ENCODE results near the gene MYO19. TPM values are rescaled to one million over a fixed set of nuclear protein-coding genes. Genes with fewer than 3 reads are reported as not detected.
A peak's percentile ranks its signal among the peaks of the same experiment; 100 is the strongest.
"Not testable (repeated sequence)": the region's sequence is repeated elsewhere in the genome, so short reads cannot be mapped to it uniquely, and the experiment has no call there.

The MYO19 gene
- total RNA-seq, 2 donors from 2014 or later: 18.0 to 29.1 TPM

GRCh38 chr17:36505171-36505570 lies 29.5 kb downstream of the MYO19 start:
- ATAC-seq (no peak), DNase-seq (no peak)
- intact Hi-C loops (cut with DNase I): no loop called here

- intact Hi-C loops (cut with DNase I): no loop called here
- ATAC-seq (no peak), DNase-seq (no peak)
Observed at GRCh38 chr17:36504156-36504545, 30.5 kb downstream of the MYO19 start.

- no peak for DNase-seq
- intact Hi-C loops (cut with DNase I): no loop called here
- ATAC-seq: peak in 1 of 2 donors; percentile 77
Observed at GRCh38 chr17:36503456-36504155, 31.1 kb downstream of the MYO19 start.

GRCh38 chr17:36501963-36502362 lies 32.7 kb downstream of the MYO19 start:
- ATAC-seq (no peak), DNase-seq (no peak)
- intact Hi-C loops (cut with DNase I): no loop called here

- intact Hi-C loops (cut with DNase I): no loop called here
- DNase-seq: no peak
- no peak for ATAC-seq
Observed at GRCh38 chr17:36501351-36501750, 33.3 kb downstream of the MYO19 start.

GRCh38 chr17:36500745-36501225 lies 33.9 kb downstream of the MYO19 start:
- no peak for DNase-seq
- intact Hi-C loops (cut with DNase I): no loop called here
- ATAC-seq: no peak

- ATAC-seq (no peak), DNase-seq (no peak)
Observed at GRCh38 chr17:36498560-36499300, 35.9 kb downstream of the MYO19 start.

GRCh38 chr17:36498155-36498554 lies 36.5 kb downstream of the MYO19 start:
- ATAC-seq (peak in 1 of 2 donors; percentile 17), DNase-seq (no peak)
- intact Hi-C loops (cut with DNase I): no loop called here

More at GRCh38 chr17:36498560-36499300, 35.9 kb downstream of the MYO19 start:
- intact Hi-C loops (cut with DNase I): no loop called here

- DNase-seq: no peak
- intact Hi-C loops (cut with DNase I): no loop called here
- ATAC-seq: peak in 1 of 2 donors; percentile 79
Observed at GRCh38 chr17:36496018-36496789, 38.5 kb downstream of the MYO19 start.

- intact Hi-C loops (cut with DNase I): no loop called here
- DNase-seq (no peak), ATAC-seq (no peak)
Observed at GRCh38 chr17:36495076-36495578, 39.5 kb downstream of the MYO19 start.

- ATAC-seq: no peak
- intact Hi-C loops (cut with DNase I): no loop called here
Observed at GRCh38 chr17:36494674-36495073, 40.0 kb downstream of the MYO19 start.

GRCh38 chr17:36493956-36494355 lies 40.7 kb downstream of the MYO19 start:
- intact Hi-C loops (cut with DNase I): no loop called here
- no peak for DNase-seq
- ATAC-seq: no peak

More at GRCh38 chr17:36494674-36495073, 40.0 kb downstream of the MYO19 start:
- no peak for DNase-seq

- ATAC-seq (peak; percentile 91 to 94), DNase-seq (peak; percentile 93)
- intact Hi-C loops (cut with DNase I): no loop called here
Observed at GRCh38 chr17:36486204-36487194, 48.2 kb downstream of the MYO19 start, which contains the start of gene ZNHIT3. Gene ZNHIT3, plus strand, starts transcription at chr17:36486681. Its CDS starts 19 bp downstream, at chr17:36486700.

GRCh38 chr17:36485805-36486203 lies 48.9 kb downstream of the MYO19 start:
- DNase-seq (no peak), ATAC-seq (no peak)
- intact Hi-C loops (cut with DNase I): no loop called here

GRCh38 chr17:36485027-36485426 lies 49.6 kb downstream of the MYO19 start:
- ATAC-seq: no peak
- DNase-seq: no peak
- intact Hi-C loops (cut with DNase I): no loop called here

- ATAC-seq; intact Hi-C loops (cut with DNase I); DNase-seq: not testable (repeated sequence)
Observed at GRCh38 chr17:36484021-36484420, 50.6 kb downstream of the MYO19 start.

- DNase-seq (peak; percentile 88), ATAC-seq (peak; percentile 88 to 89)
- intact Hi-C loops (cut with DNase I): loop anchor here in 1 of 2 donors (2.0 kb wide), 1 partner anchor 514 kb away; no protein-coding TSS in a partner anchor
Observed at GRCh38 chr17:36482611-36483504, 51.8 kb downstream of the MYO19 start.
